Activated CD4-positive, alpha-beta T cell treated with anti-CD3 and anti-CD28 coated beads for 36 hours (primary cell): ENCODE results near the gene STK4. TPM values are rescaled to one million over a fixed set of nuclear protein-coding genes. Genes with fewer than 3 reads are reported as not detected.

Source experiments
- ATAC-seq: fragments of 200-7000 bp; cut with Tn5 transposase; one replicate; pipeline ENCODE4 v1.10.0; 2021; ENCODE audit warnings: mild to moderate bottlenecking, moderate library complexity
- CTCF ChIA-PET: fragments of 350-600 bp; sonication (Branson Sonifier 250); formaldehyde crosslinking; loops from one replicate; lab custom pipeline; 2021; ENCODE audit warnings: antibody characterized with exemption; lab: Charles Lee
- POLR2A ChIA-PET: fragments of 350-600 bp; sonication (Branson Sonifier 250); formaldehyde crosslinking; loops from one replicate; lab custom pipeline; 2021; ENCODE audit warnings: antibody characterized with exemption, inconsistent platforms; lab: Charles Lee
- DNase-seq: peaks from one replicate; pipeline ENCODE4 v3.0.0-alpha.2; 2020
- H3K27ac Mint-ChIP-seq: one replicate; pipeline ENCODE4 v1.8.0; 2021; ENCODE audit warnings: mixed read lengths
- H3K27me3 Mint-ChIP-seq: one replicate; pipeline ENCODE4 v1.8.0; 2021; ENCODE audit warnings: mixed read lengths
- H3K36me3 Mint-ChIP-seq: one replicate; pipeline ENCODE4 v1.8.0; 2021; ENCODE audit warnings: low read depth, mixed read lengths
- H3K4me1 Mint-ChIP-seq: one replicate; pipeline ENCODE4 v1.8.0; 2021; ENCODE audit warnings: mixed read lengths
- H3K4me3 Mint-ChIP-seq: one replicate; pipeline ENCODE4 v1.8.0; 2021; ENCODE audit warnings: mild to moderate bottlenecking, moderate library complexity, mixed read lengths
- H3K9me3 Mint-ChIP-seq: one replicate; pipeline ENCODE4 v1.8.0; 2021; ENCODE audit warnings: low read depth, mixed read lengths
- intact Hi-C, 2 experiments: fragments of 100-400 bp; cut with DNase I in 1 of 2; cut with micrococcal nuclease in 1 of 2; formaldehyde crosslinking; loops; one replicate each; pipeline versions ENCODE4 v1.14.2 to v1.15.1; 2022 to 2024; cut with DNase I, micrococcal nuclease
- total RNA-seq, 2 experiments: library from RNA; stranded (reverse); gene quantifications; one replicate each; pipeline ENCODE4 v1.2.3, GENCODE V29; 2021

Gene STK4
- total RNA-seq, 2 experiments from 2014 or later, result 156 to 164 TPM

DNA sequence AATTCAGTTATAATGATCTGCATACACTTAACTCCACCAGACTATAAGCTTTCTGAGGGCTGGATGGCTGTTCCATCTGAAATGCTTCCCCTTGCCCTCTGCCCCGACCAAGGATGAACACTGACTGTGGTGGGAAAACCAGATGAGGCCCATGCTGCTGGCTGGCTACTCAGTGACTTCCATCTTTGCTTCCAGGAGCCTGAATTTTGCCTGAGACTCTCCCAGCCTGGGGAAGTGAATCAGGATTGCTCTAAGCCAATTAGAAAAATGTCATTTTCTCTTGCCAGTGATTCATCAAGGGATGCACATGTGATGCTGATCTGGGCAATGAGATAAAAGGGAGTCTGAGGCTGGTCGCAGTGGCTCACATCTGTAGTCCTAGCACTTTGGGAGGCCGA, 4.4 kb upstream of the STK4 start:
- ChIA-PET POLR2A (interaction anchor here (0.7 kb wide), 1 partner anchor 9 kb away, joined by 3 read pairs; no protein-coding TSS in a partner anchor), CTCF (interaction anchor here (0.7 kb wide), 1 partner anchor 9 kb away, joined by 3 read pairs; no protein-coding TSS in a partner anchor)
- no peak for ATAC-seq
- Mint-ChIP-seq H3K4me1 (peaks cover 62% of the 10 kb centered on the region), H3K36me3 (peaks cover 34% of the 10 kb centered on the region), H3K27ac (peak overlapping the region; percentile 52), H3K27me3 (no peaks in the 10 kb centered on the region), H3K9me3 (no peaks in the 10 kb centered on the region), H3K4me3 (no peak overlapping the region)
- intact Hi-C loops, result loop anchor here in 1 of 2 experiments (10.0 kb wide), 3 partner anchors 833 to 1013 kb away; partner anchors contain the start of genes DNTTIP1, SPATA25, WFDC3 and ZNF335
- DNase-seq, result no peak

DNA sequence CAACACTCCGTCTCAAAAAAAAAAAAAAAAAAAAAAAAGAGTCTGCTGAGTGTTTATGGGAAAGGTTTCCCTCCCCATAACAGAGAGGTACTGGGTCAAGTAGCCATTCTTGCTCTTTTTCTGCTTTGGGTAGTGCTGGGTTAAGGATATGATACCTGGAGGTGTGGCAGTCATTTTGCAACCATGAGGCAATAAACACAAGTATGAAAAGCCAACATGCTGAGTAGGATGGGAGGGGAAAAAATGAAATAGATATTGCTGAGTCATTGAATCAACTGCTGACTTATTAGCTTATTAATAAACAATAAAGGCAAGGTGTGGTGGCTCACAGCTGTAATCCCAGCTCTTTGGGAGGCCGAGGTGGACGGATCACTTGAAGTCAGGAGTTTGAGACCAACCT, 3.8 kb upstream of the STK4 start:
- Mint-ChIP-seq H3K36me3 (peaks cover 33% of the 10 kb centered on the region), H3K27me3 (no peaks in the 10 kb centered on the region), H3K27ac (peak overlapping the region; percentile 3), H3K4me3 (no peak overlapping the region), H3K9me3 (no peaks in the 10 kb centered on the region), H3K4me1 (peaks cover 58% of the 10 kb centered on the region)
- ChIA-PET CTCF (interaction anchor here (1.0 kb wide), 1 partner anchor 28 kb away, joined by 4 read pairs; no protein-coding TSS in a partner anchor), POLR2A (interaction anchor here (0.7 to 1.1 kb wide), 2 partner anchors 8 to 9 kb away, joined by 3 to 5 read pairs; no protein-coding TSS in a partner anchor)
- ATAC-seq (no peak), DNase-seq (no peak)
- intact Hi-C loops, result loop anchor here in 1 of 2 experiments (10.0 kb wide), 3 partner anchors 832 to 1012 kb away; partner anchors contain the start of genes DNTTIP1, SPATA25, WFDC3 and ZNF335

DNA sequence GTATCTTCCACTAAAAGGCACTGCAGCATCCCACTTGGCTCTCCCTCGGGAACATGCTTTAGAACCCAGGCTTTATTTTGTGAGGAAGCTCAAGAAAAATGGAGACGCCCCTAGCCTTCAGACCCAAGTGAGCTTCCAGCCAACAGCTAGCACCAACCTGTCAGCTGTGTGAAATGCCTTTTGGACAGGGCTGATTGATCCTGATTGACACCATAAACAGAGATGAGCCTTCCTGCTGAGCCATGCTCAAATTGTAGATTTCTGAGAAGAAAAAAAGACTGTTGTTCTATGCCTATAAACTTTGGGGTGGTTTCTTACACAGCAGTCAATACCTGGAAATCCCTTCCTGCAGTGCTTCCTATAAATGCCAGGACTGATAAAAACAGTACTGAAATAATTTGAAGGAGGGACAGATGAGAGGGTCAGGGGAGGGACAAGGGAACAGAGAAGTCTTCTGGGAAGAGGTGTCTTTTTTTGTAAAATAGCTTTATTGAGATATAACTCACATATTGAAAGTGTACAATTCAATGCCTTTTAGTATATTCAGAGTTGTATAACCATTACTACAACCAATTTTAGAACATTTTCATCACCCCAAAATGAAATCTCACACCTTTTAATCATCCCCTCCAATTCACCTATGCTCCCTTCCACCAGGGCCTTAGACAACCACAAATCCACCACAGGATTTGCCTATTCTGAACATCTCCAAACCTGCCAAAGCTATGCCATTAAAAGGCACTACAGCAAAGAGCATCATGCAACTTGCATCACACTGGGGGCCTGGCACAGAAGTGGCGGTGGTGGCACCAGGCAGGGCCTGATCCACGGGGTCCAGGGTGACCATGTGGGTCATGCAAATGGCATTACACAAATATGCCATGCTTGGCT, 2.7 kb upstream of the STK4 start:
- POLR2A ChIA-PET, result interaction anchor here (1.1 kb wide), 1 partner anchor 8 kb away, joined by 5 read pairs; no protein-coding TSS in a partner anchor
- Mint-ChIP-seq H3K9me3 (no peaks in the 10 kb centered on the region), H3K27ac (peak overlapping the region; percentile 3), H3K36me3 (peaks cover 33% of the 10 kb centered on the region), H3K4me3 (no peak overlapping the region), H3K27me3 (no peaks in the 10 kb centered on the region), H3K4me1 (peaks cover 49% of the 10 kb centered on the region)
- intact Hi-C loops, result loop anchor here in 1 of 2 experiments (10.0 kb wide), 3 partner anchors 831 to 1011 kb away; partner anchors contain the start of genes DNTTIP1, SPATA25, WFDC3 and ZNF335
- DNase-seq, result no peak
- ATAC-seq, result no peak
- CTCF ChIA-PET, result interaction anchor here (0.6 to 1.0 kb wide), 2 partner anchors 24 to 27 kb away, joined by 4 read pairs; no protein-coding TSS in a partner anchor

DNA sequence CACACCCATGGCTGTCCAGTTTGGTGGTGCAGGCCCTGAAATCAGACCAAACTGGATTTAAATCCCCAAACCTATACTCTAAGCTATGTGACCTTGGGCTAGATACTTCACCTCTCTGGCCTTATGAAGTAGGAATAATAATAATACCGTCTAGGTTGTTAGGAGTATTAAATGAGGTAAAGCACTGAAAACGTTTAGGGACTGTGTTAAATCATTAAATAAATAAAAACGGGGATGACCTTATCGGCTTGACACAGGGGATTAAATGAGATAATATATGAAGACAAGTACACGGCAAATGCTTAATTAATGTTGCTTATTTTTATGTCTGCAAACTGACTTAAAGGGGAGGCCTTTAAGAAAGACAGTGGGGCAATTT, 672 bp upstream of the STK4 start:
- H3K36me3 Mint-ChIP-seq, result peaks cover 27% of the 10 kb centered on the region
- H3K9me3 Mint-ChIP-seq, result no peaks in the 10 kb centered on the region
- ChIA-PET POLR2A (no interaction called here), CTCF (interaction anchor here (0.6 to 1.5 kb wide), 3 partner anchors 9 to 328 kb away, joined by 3 to 5 read pairs (median 4); no protein-coding TSS in a partner anchor)
- no peak for DNase-seq
- H3K4me1 Mint-ChIP-seq, result peaks cover 55% of the 10 kb centered on the region
- intact Hi-C loops, result loop anchor here (1.0 to 10.0 kb wide), 13 partner anchors 53 to 1213 kb away; partner anchors contain the start of genes DNTTIP1 (in 1 of the 2), PABPC1L (in 1 of the 2), PIGT (in 1 of the 2) and SDC4 (in 1 of the 2)
- ATAC-seq, result no peak
- H3K27me3 Mint-ChIP-seq, result no peaks in the 10 kb centered on the region
- peak overlapping the region; percentile 94 for H3K4me3 Mint-ChIP-seq
- peak overlapping the region; percentile 98 for H3K27ac Mint-ChIP-seq

DNA sequence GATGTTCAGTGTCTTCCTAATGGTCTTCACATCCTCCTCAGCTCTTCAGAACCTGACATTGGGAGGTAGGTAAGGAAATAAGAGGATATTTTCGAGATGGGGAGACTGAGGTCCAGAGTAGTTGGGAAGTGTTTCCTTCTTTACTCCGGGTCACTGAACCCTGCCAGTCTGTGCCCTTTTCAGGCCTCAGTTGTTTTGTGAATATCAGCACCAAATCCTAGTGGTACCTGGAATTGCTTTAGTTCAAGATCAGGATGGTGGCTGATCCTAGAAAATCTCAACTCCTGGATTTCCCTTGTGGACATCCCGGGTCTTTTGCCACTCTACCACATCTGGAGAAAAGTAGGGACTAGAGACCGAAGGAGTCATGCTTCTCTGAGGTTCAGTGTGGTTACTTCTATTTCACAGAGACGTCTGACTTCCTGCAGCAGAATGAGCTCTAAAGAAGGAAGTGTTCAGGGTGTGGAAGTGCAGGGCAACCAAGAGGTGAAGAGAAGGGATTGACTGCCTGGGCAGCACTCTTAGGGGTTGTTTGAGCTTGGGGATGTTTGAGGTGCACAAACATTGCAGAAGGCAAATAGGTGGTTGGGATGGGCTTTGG, 995 bp downstream of the STK4 start:
- H3K36me3 Mint-ChIP-seq, result peaks cover 27% of the 10 kb centered on the region
- no peaks in the 10 kb centered on the region for H3K9me3 Mint-ChIP-seq

DNA sequence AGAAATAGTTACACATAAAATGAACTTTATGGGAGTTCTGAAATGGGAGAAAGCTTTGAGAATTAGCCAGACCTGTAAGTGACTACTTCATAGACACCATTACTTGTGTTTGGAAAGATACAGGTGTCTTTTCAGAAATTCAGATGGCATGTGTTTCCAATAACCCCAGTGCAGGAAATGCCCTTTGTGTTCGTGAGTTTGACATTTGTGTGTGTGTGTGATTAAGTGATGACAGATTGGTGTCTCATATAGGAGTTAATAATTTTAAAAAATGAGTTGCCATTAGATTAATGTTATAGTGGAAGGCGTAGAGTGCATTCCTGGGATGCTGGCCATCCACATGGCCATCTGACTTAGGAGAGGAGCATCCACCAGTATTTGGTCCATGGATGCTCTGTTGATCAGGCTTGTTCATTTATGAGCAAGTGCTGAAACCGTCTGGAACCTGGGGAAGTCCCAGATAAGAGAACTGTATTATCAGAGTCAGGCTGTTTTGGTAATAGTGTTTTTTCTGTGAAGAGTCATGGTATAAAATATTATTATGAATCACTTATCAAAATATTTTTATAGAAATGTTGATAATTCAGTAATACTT, 3.1 kb downstream of the STK4 start:
- H3K9me3 Mint-ChIP-seq, result no peaks in the 10 kb centered on the region
- ATAC-seq (peak; percentile 20), DNase-seq (peak; percentile 53)
- peaks cover 56% of the 10 kb centered on the region for H3K4me1 Mint-ChIP-seq
- peak overlapping the region; percentile 94 for H3K4me3 Mint-ChIP-seq
- no peaks in the 10 kb centered on the region for H3K27me3 Mint-ChIP-seq
- H3K36me3 Mint-ChIP-seq, result peaks cover 45% of the 10 kb centered on the region
- H3K27ac Mint-ChIP-seq, result peak overlapping the region; percentile 98
- intact Hi-C loops, result loop anchor here (5.0 to 10.0 kb wide), 9 partner anchors 57 to 1217 kb away; partner anchors contain the start of genes DNTTIP1 (in 1 of the 2), PABPC1L (in 1 of the 2), PIGT (in 1 of the 2) and SERINC3 (in 1 of the 2)
- CTCF ChIA-PET, result interaction anchor here (1.5 to 3.1 kb wide), 2 partner anchors 8 to 21 kb away, joined by 5 to 12 read pairs; no protein-coding TSS in a partner anchor
- POLR2A ChIA-PET, result interaction anchor here (1.4 to 5.9 kb wide), 2 partner anchors 9 to 10 kb away, joined by 6 to 72 read pairs; partner anchors contain the start of gene TOMM34

More for the DNA sequence above, 995 bp downstream of the STK4 start:
- intact Hi-C loops, result loop anchor here (2.0 to 10.0 kb wide), 11 partner anchors 55 to 1215 kb away; partner anchors contain the start of genes DNTTIP1 (in 1 of the 2), PABPC1L (in 1 of the 2), PIGT (in 1 of the 2) and SDC4 (in 1 of the 2)
- DNase-seq (peak; percentile 41), ATAC-seq (peak; percentile 16)
- Mint-ChIP-seq H3K27me3 (no peaks in the 10 kb centered on the region), H3K27ac (peak overlapping the region; percentile 98), H3K4me1 (peaks cover 53% of the 10 kb centered on the region), H3K4me3 (peak overlapping the region; percentile 94)
- ChIA-PET CTCF (interaction anchor here (0.9 to 1.2 kb wide), 5 partner anchors 11 to 91 kb away, joined by 3 to 6 read pairs (median 4); no protein-coding TSS in a partner anchor), POLR2A (interaction anchor here (0.6 to 5.9 kb wide), 9 partner anchors 8 to 392 kb away, joined by 3 to 72 read pairs (median 5); partner anchors contain the start of genes TOMM34 and YWHAB)

DNA sequence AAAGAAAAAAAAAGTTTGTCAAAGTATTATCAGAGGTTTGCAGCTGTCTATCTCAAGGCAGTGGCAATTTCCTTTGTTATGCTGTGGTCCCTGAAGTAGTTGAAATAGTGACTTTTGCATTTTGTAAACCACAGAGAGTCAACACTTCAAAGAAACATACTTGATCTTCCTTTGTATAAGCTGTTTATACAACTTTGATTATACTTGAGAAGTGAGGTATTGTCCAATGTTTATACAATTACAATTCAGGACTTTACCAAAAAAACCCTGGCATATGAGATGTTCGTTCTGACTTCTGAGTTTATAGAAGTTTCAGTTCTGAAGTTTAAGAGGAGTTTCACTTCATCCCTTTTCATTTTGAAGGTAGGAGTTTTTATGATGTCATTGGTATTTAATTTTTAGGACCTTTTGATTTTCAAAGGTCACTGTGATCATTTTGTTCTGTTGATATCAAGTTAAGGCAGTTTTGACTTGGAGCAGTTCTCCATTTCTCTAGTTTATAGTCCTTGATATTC, 4.0 kb downstream of the STK4 start:
- Mint-ChIP-seq H3K4me1 (peaks cover 63% of the 10 kb centered on the region), H3K36me3 (peaks cover 54% of the 10 kb centered on the region), H3K4me3 (peak overlapping the region; percentile 94), H3K27me3 (no peaks in the 10 kb centered on the region), H3K9me3 (no peaks in the 10 kb centered on the region), H3K27ac (peak overlapping the region; percentile 98)
- ATAC-seq, result no peak
- intact Hi-C loops, result loop anchor here (2.0 to 10.0 kb wide), 4 partner anchors 83 to 782 kb away; no protein-coding TSS in a partner anchor
- CTCF ChIA-PET, result interaction anchor here (0.6 to 3.1 kb wide), 8 partner anchors 11 to 74 kb away, joined by 3 to 12 read pairs (median 4); partner anchors contain the start of gene TOMM34
- POLR2A ChIA-PET, result interaction anchor here (0.6 to 5.9 kb wide), 7 partner anchors 8 to 85 kb away, joined by 3 to 72 read pairs (median 6); partner anchors contain the start of gene TOMM34
- DNase-seq, result no peak

DNA sequence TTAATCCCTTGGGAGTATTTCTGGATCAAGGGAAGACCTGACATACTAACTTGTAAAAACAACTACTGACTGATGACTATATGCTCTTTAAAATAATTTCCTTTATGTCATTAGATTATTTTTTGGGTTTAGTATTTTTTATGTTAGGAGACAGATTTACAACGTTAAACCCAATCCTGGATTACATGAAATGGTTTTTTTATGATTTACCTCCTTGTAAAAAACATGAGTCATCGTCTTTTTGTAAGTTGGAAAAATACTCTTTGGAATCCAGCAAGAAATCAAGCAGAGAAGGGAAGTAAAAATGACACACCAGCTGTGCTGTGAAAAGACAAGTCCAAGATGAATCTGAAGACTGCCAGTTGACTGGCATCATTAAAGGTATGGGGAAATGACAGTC, 6.7 kb downstream of the STK4 start:
- intact Hi-C loops, result loop anchor here in 1 of 2 experiments (5.0 to 10.0 kb wide), 2 partner anchors 478 to 779 kb away; no protein-coding TSS in a partner anchor
- ChIA-PET POLR2A (interaction anchor here (0.6 kb wide), 1 partner anchor 12 kb away, joined by 3 read pairs; no protein-coding TSS in a partner anchor), CTCF (no interaction called here)
- peaks cover 84% of the 10 kb centered on the region for H3K4me1 Mint-ChIP-seq
- DNase-seq (no peak), ATAC-seq (no peak)
- peak overlapping the region; percentile 78 for H3K27ac Mint-ChIP-seq
- H3K4me3 Mint-ChIP-seq, result peak overlapping the region; percentile 24
- H3K9me3 Mint-ChIP-seq, result no peaks in the 10 kb centered on the region
- H3K27me3 Mint-ChIP-seq, result no peaks in the 10 kb centered on the region
- peaks cover 64% of the 10 kb centered on the region for H3K36me3 Mint-ChIP-seq

DNA sequence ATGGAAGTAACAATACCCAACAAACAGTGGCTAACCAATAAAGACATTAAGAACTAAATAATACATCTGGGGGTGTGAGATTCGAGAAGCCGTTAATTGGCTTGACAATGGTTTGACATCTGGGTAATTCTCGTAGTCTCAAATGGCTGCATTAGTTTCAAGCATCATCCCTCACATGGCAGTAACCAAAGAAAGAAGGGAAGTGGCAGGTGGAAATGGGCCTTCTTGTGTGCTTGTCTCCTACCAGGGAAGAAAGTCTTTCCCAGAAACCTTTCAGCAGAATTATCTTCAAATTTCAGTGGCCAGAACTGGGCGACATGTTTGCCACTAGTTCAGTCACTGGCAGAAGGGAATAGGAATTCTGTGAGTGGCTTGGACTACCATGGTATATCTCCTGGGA, 10.4 kb downstream of the STK4 start:
- ChIA-PET POLR2A (interaction anchor here (1.0 kb wide), 1 partner anchor 20 kb away, joined by 5 read pairs; no protein-coding TSS in a partner anchor), CTCF (interaction anchor here (1.6 to 3.3 kb wide), 5 partner anchors 8 to 35 kb away, joined by 4 to 18 read pairs (median 6); no protein-coding TSS in a partner anchor)
- Mint-ChIP-seq H3K4me3 (no peak overlapping the region), H3K4me1 (peaks cover 91% of the 10 kb centered on the region), H3K36me3 (peaks cover 80% of the 10 kb centered on the region), H3K27ac (peak overlapping the region; percentile 64), H3K9me3 (no peaks in the 10 kb centered on the region), H3K27me3 (no peaks in the 10 kb centered on the region)
- no peak for ATAC-seq
- DNase-seq, result no peak
- intact Hi-C loops, result loop anchor here in 1 of 2 experiments (10.0 kb wide), 1 partner anchor 482 kb away; no protein-coding TSS in a partner anchor
